ENCODE data around the gene P2RY12. TPM values are rescaled to one million over a fixed set of nuclear protein-coding genes. Genes with fewer than 3 reads are reported as not detected.

Gene P2RY12
- total RNA-seq, 2 experiments from 2014 or later: 0.19 TPM; not detected in 1

- no peak overlapping the region for H3K4me2 ChIP-seq (ENCODE audit: low read length)
- H3K36me3 ChIP-seq (ENCODE audit: insufficient read depth, low read length): no peaks in the 10 kb centered on the region
- CTCF ChIA-PET (ENCODE audit: unreplicated experiment): no interaction called here
- H3K9me2 ChIP-seq (ENCODE audit: insufficient read depth, low read length): no peaks in the 10 kb centered on the region
- TF ChIP-seq EZH2phosphoT487 (IDR thresholded peaks at IDR 0.05; ENCODE audit: borderline replicate concordance, low read depth, low read length): no peak
- no peak for TF ChIP-seq CTCF (conservative IDR thresholded peaks at IDR 0.05; ENCODE audit: low read length)
- H4K20me1 ChIP-seq (ENCODE audit: insufficient read depth, low read length): no peaks in the 10 kb centered on the region
- H3K9me3 ChIP-seq (ENCODE audit: low read length): no peaks in the 10 kb centered on the region
- intact Hi-C loops (cut with micrococcal nuclease; ENCODE audit: unreplicated experiment): no loop called here
- DNase-seq (ENCODE audit: low spot score): no peak
- BruUV-seq (replicated peaks): no TSS peak
- H3K4me1 ChIP-seq (ENCODE audit: insufficient read depth, low read length, poor library complexity, severe bottlenecking): no peaks in the 10 kb centered on the region
- POLR2A ChIA-PET: interaction anchor here (0.6 to 1.1 kb wide), 3 partner anchors 10 to 92 kb away, joined by 3 read pairs; no protein-coding TSS in a partner anchor
- no peaks in the 10 kb centered on the region for H3K79me2 ChIP-seq (ENCODE audit: insufficient read depth, low read depth, low read length)
- no peak overlapping the region for H3K27ac ChIP-seq (ENCODE audit: low read depth, low read length, poor library complexity, severe bottlenecking)
- no peak overlapping the region for H3K4me3 ChIP-seq (ENCODE audit: low read depth, low read length, poor library complexity, severe bottlenecking)
- H2AFZ ChIP-seq (ENCODE audit: low read length): no peak overlapping the region
Measured at GRCh38 chr3:151299006-151299405, 85.5 kb downstream of the P2RY12 start.

GRCh38 chr3:151297429-151297828 is 87.1 kb downstream of the P2RY12 start:
- Histone ChIP-seq H3K9me2 (ENCODE audit: insufficient read depth, low read length) (no peaks in the 10 kb centered on the region), H3K79me2 (ENCODE audit: insufficient read depth, low read depth, low read length) (no peaks in the 10 kb centered on the region), H2AFZ (ENCODE audit: low read length) (no peak overlapping the region), H3K4me3 (ENCODE audit: low read depth, low read length, poor library complexity, severe bottlenecking) (no peak overlapping the region), H3K36me3 (ENCODE audit: insufficient read depth, low read length) (no peaks in the 10 kb centered on the region), H3K4me2 (ENCODE audit: low read length) (no peak overlapping the region), H3K9me3 (ENCODE audit: low read length) (no peaks in the 10 kb centered on the region), H3K27ac (ENCODE audit: low read depth, low read length, poor library complexity, severe bottlenecking) (no peak overlapping the region), H3K4me1 (ENCODE audit: insufficient read depth, low read length, poor library complexity, severe bottlenecking) (no peaks in the 10 kb centered on the region), H4K20me1 (ENCODE audit: insufficient read depth, low read length) (no peaks in the 10 kb centered on the region)
- ChIA-PET CTCF (ENCODE audit: unreplicated experiment) (no interaction called here), POLR2A (no interaction called here)
- intact Hi-C loops (cut with micrococcal nuclease; ENCODE audit: unreplicated experiment): no loop called here
- BruUV-seq (replicated peaks): no TSS peak
- DNase-seq (ENCODE audit: low spot score): no peak
- no peak for TF ChIP-seq CTCF (conservative IDR thresholded peaks at IDR 0.05; ENCODE audit: low read length)
- no peak for TF ChIP-seq EZH2phosphoT487 (IDR thresholded peaks at IDR 0.05; ENCODE audit: borderline replicate concordance, low read depth, low read length)

- Histone ChIP-seq H3K36me3 (ENCODE audit: insufficient read depth, low read length) (no peaks in the 10 kb centered on the region), H3K4me2 (ENCODE audit: low read length) (no peak overlapping the region), H3K4me1 (ENCODE audit: insufficient read depth, low read length, poor library complexity, severe bottlenecking) (no peaks in the 10 kb centered on the region), H3K27ac (ENCODE audit: low read depth, low read length, poor library complexity, severe bottlenecking) (no peak overlapping the region), H3K9me2 (ENCODE audit: insufficient read depth, low read length) (no peaks in the 10 kb centered on the region), H2AFZ (ENCODE audit: low read length) (no peak overlapping the region), H3K79me2 (ENCODE audit: insufficient read depth, low read depth, low read length) (no peaks in the 10 kb centered on the region), H3K9me3 (ENCODE audit: low read length) (no peaks in the 10 kb centered on the region), H4K20me1 (ENCODE audit: insufficient read depth, low read length) (no peaks in the 10 kb centered on the region), H3K4me3 (ENCODE audit: low read depth, low read length, poor library complexity, severe bottlenecking) (no peak overlapping the region)
- TF ChIP-seq EZH2phosphoT487 (IDR thresholded peaks at IDR 0.05; ENCODE audit: borderline replicate concordance, low read depth, low read length): no peak
- no peak for TF ChIP-seq CTCF (conservative IDR thresholded peaks at IDR 0.05; ENCODE audit: low read length)
- no TSS peak for BruUV-seq (replicated peaks)
- intact Hi-C loops (cut with micrococcal nuclease; ENCODE audit: unreplicated experiment): no loop called here
- POLR2A ChIA-PET: no interaction called here
- CTCF ChIA-PET (ENCODE audit: unreplicated experiment): no interaction called here
- no peak for DNase-seq (ENCODE audit: low spot score)
Measured at GRCh38 chr3:151296226-151296625, 88.3 kb downstream of the P2RY12 start.

Data from OCI-LY7 (cell line).